22Rv1 (cell line): ENCODE data around the gene UNC93A.

Experiments used
- H3K27ac ChIP-seq: fragments of 450-650 bp; 2 replicates; pipeline ENCODE4 v1.5.1; 2017
- CTCF ChIP-seq: fragments of 450-650 bp; IDR thresholded peaks from 2 replicates; pipeline ENCODE4 v1.5.1; 2017; ENCODE audit warnings: mild to moderate bottlenecking
- ZFX ChIP-seq: fragments of 450-650 bp; IDR thresholded peaks from 2 replicates; pipeline ENCODE4 v1.6.1; 2017; ENCODE audit warnings: antibody characterized with exemption, borderline replicate concordance

The UNC93A gene

GRCh38 chr6:167342879-167343610, 51.9 kb downstream of the UNC93A start:
- TF ChIP-seq ZFX (no peak), CTCF (no peak)
- no peak overlapping the region for H3K27ac ChIP-seq

- TF ChIP-seq CTCF = no peak
- TF ChIP-seq ZFX = no peak
These were observed 54.2 kb downstream of the UNC93A start for GRCh38 chr6:167345348-167345747.

DNA sequence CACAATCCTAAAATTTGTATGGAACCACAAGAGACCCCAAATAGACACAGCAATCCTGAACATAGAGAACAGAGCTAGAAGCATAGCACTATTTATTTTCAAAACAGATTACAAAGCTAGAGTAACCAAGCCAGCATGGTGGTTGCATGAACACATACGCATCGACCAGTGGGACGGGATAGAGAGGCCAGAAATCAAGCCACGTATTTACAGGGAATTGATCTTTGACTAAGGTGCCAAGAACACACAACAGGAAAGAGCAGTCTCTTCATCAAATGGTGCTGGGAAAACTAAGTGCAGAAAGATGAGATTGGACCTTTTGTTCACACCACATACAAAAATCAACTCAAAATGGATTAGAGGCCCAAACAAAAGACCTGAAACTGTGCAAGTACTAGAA, 54.8 kb downstream of the UNC93A start:
- TF ChIP-seq CTCF (no peak), ZFX (no peak)
- no peak overlapping the region for H3K27ac ChIP-seq

More at GRCh38 chr6:167345348-167345747, 54.2 kb downstream of the UNC93A start:
- H3K27ac ChIP-seq = no peak overlapping the region

GRCh38 chr6:167347226-167347625, 56.1 kb downstream of the UNC93A start:
- no peak for TF ChIP-seq CTCF
- no peak for TF ChIP-seq ZFX
- no peak overlapping the region for H3K27ac ChIP-seq

DNA sequence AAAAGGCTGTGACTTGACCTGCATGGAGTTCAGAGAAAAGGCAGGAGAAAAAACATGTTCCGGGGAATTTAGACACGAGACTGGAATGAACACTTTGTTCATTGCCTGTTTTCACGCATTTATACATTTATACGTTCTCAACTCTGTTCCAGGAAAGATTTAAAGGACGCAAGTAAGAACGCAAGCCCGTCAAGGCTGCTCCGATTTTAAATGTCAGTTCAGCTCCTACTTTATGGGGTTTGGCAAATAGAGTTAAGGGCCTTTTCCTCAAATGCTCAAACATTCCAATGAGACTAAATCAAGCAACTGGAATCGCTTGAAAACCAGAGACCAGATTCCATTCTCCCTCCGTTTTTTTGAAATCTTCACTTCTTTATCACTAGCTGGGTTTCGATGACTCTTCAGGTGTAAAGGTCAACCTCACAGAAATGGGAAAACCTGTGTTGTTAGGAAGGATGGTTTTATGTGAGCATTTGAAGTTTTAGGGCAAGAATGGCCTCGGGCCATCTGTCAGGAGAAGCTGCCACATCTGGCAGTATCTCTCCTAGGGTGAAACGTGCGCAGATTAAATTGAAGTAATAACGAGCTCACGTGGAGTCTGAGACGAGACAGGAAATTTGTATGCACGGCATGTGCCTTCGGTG, 58.6 kb downstream of the UNC93A start:
- TF ChIP-seq CTCF (no peak), ZFX (no peak)
- no peak overlapping the region for H3K27ac ChIP-seq

DNA sequence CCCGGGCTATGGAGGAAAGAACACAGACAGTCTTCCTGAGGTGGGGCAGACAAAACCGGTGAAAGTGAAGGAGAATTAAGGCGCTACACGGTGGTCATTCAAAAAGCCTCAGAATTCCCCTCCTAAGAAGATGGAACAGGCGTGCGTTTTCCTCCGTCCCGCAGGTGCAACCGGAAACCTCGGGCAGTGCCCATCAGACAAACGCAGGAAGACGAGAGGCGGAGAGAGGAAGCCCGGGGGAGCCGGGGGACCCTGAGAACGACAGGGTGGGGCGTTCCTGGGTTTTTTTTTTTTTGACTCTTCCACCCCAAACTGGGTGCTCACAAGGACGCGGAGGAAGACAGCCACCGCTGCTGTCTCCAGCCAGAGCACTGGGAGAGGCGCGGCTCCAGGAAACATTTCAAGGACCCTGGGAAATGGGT, 59.2 kb downstream of the UNC93A start:
- no peak for TF ChIP-seq ZFX
- TF ChIP-seq CTCF = no peak
- H3K27ac ChIP-seq = no peak overlapping the region
